GM06990 (cell line): Measurements from ENCODE around the gene GPC1.

Experiments
- DNase-seq: peaks from one replicate; pipeline ENCODE4 v3.0.0-alpha.2; 2011; ENCODE audit not compliant: insufficient read length; ENCODE audit errors: extremely low read depth
- H3K27me3 ChIP-seq: replicated peaks from 2 replicates; pipeline ENCODE4 v1.6.0; 2011; ENCODE audit warnings: low read length; ENCODE audit not compliant: control insufficient read depth, insufficient read depth
- H3K36me3 ChIP-seq: 2 replicates; pipeline ENCODE4 v1.5.1; 2011; ENCODE audit warnings: low read length; ENCODE audit not compliant: control insufficient read depth, insufficient read depth
- H3K4me3 ChIP-seq: replicated peaks from 2 replicates; pipeline ENCODE4 v1.5.1; 2011; ENCODE audit warnings: low read depth, mild to moderate bottlenecking, control low read depth, low read length
- CTCF ChIP-seq: IDR thresholded peaks from 2 replicates; pipeline ENCODE4 v1.5.1; 2011; ENCODE audit warnings: low read length, control low read depth, mild to moderate bottlenecking, inconsistent platforms; ENCODE audit not compliant: insufficient read depth, poor library complexity, severe bottlenecking

The GPC1 gene

GRCh38 chr2:240445961-240446663 is 10.6 kb downstream of the GPC1 start:
- no peak for TF ChIP-seq CTCF
- Histone ChIP-seq H3K36me3 (no peaks in the 10 kb centered on the region), H3K27me3 (peaks cover 1% of the 10 kb centered on the region), H3K4me3 (no peak overlapping the region)
- DNase-seq: no peak

GRCh38 chr2:240446664-240447175 is 11.3 kb downstream of the GPC1 start:
- DNase-seq: no peak

GRCh38 chr2:240447331-240447730 is 11.9 kb downstream of the GPC1 start:
- DNase-seq: no peak
- Histone ChIP-seq H3K4me3 (no peak overlapping the region), H3K36me3 (no peaks in the 10 kb centered on the region), H3K27me3 (peaks cover 4% of the 10 kb centered on the region)
- no peak for TF ChIP-seq CTCF

More at GRCh38 chr2:240446664-240447175, 11.3 kb downstream of the GPC1 start:
- H3K27me3 ChIP-seq: peaks cover 1% of the 10 kb centered on the region
- no peaks in the 10 kb centered on the region for H3K36me3 ChIP-seq
- no peak overlapping the region for H3K4me3 ChIP-seq
- no peak for TF ChIP-seq CTCF

GRCh38 chr2:240447934-240448333 is 12.5 kb downstream of the GPC1 start:
- Histone ChIP-seq H3K27me3 (peaks cover 4% of the 10 kb centered on the region), H3K36me3 (no peaks in the 10 kb centered on the region), H3K4me3 (no peak overlapping the region)
- no peak for DNase-seq
- no peak for TF ChIP-seq CTCF

- H3K4me3 ChIP-seq: no peak overlapping the region
- H3K36me3 ChIP-seq: no peaks in the 10 kb centered on the region
- no peak for TF ChIP-seq CTCF
- DNase-seq: no peak
- peaks cover 4% of the 10 kb centered on the region for H3K27me3 ChIP-seq
Observed at GRCh38 chr2:240448387-240449274, 13.2 kb downstream of the GPC1 start.
